Activated naive CD4-positive, alpha-beta T cell treated with anti-CD3 and anti-CD28 coated beads for 36 hours (primary cell): ENCODE results near the gene DNAH9. TPM values are rescaled to one million over a fixed set of nuclear protein-coding genes. Genes with fewer than 3 reads are reported as not detected.

Source experiments
- CTCF ChIA-PET: fragments of 350-600 bp; sonication (Branson Sonifier 250); formaldehyde crosslinking; loops from one replicate; lab custom pipeline; 2021; ENCODE audit warnings: antibody characterized with exemption; lab: Charles Lee
- DNase-seq: peaks from one replicate; pipeline ENCODE4 v3.0.0-alpha.2; 2020
- H3K27ac Mint-ChIP-seq: one replicate; pipeline ENCODE4 v1.8.0; 2021; ENCODE audit warnings: mild to moderate bottlenecking, mixed read lengths
- H3K27me3 Mint-ChIP-seq: one replicate; pipeline ENCODE4 v1.8.0; 2021; ENCODE audit warnings: low read depth, mixed read lengths
- H3K36me3 Mint-ChIP-seq: one replicate; pipeline ENCODE4 v1.8.0; 2021; ENCODE audit warnings: low read depth, mixed read lengths
- H3K4me1 Mint-ChIP-seq: one replicate; pipeline ENCODE4 v1.8.0; 2021; ENCODE audit warnings: low read depth, mixed read lengths
- H3K4me3 Mint-ChIP-seq: one replicate; pipeline ENCODE4 v1.8.0; 2021; ENCODE audit warnings: mild to moderate bottlenecking, moderate library complexity, mixed read lengths
- H3K9me3 Mint-ChIP-seq: one replicate; pipeline ENCODE4 v1.8.0; 2021; ENCODE audit warnings: mixed read lengths
- intact Hi-C: fragments of 100-400 bp; cut with micrococcal nuclease; formaldehyde crosslinking; loops from one replicate; pipeline ENCODE4 v1.15.1; 2023
- total RNA-seq, 2 experiments: library from RNA; stranded (reverse); gene quantifications; one replicate each; pipeline ENCODE4 v1.2.3, GENCODE V29; 2021

The DNAH9 gene
- total RNA-seq, 2 experiments from 2014 or later = not detected

- CTCF ChIA-PET = no interaction called here
- no peaks in the 10 kb centered on the region for H3K36me3 Mint-ChIP-seq
- intact Hi-C loops = no loop called here
- no peak for DNase-seq
- H3K27ac Mint-ChIP-seq = no peak overlapping the region
- H3K9me3 Mint-ChIP-seq = no peaks in the 10 kb centered on the region
- no peaks in the 10 kb centered on the region for H3K4me1 Mint-ChIP-seq
- peaks cover 1% of the 10 kb centered on the region for H3K27me3 Mint-ChIP-seq
- no peak overlapping the region for H3K4me3 Mint-ChIP-seq
Observed at GRCh38 chr17:11700668-11701067, 102.4 kb downstream of the DNAH9 start.

GRCh38 chr17:11701911-11702310 lies 103.6 kb downstream of the DNAH9 start:
- H3K27me3 Mint-ChIP-seq = peaks cover 1% of the 10 kb centered on the region

GRCh38 chr17:11704041-11704440 lies 105.8 kb downstream of the DNAH9 start:
- Mint-ChIP-seq H3K9me3 (no peaks in the 10 kb centered on the region), H3K27ac (no peak overlapping the region), H3K27me3 (peaks cover 1% of the 10 kb centered on the region), H3K36me3 (no peaks in the 10 kb centered on the region), H3K4me3 (no peak overlapping the region), H3K4me1 (no peaks in the 10 kb centered on the region)
- CTCF ChIA-PET = no interaction called here
- no peak for DNase-seq
- intact Hi-C loops = no loop called here

More at GRCh38 chr17:11701911-11702310, 103.6 kb downstream of the DNAH9 start:
- no peaks in the 10 kb centered on the region for H3K36me3 Mint-ChIP-seq
- H3K4me3 Mint-ChIP-seq = no peak overlapping the region
- no peaks in the 10 kb centered on the region for H3K9me3 Mint-ChIP-seq
- no peaks in the 10 kb centered on the region for H3K4me1 Mint-ChIP-seq
- no peak overlapping the region for H3K27ac Mint-ChIP-seq
- no peak for DNase-seq
- intact Hi-C loops = no loop called here
- CTCF ChIA-PET = no interaction called here

- Mint-ChIP-seq H3K27ac (no peak overlapping the region), H3K4me3 (no peak overlapping the region), H3K27me3 (peaks cover 1% of the 10 kb centered on the region), H3K4me1 (no peaks in the 10 kb centered on the region), H3K9me3 (no peaks in the 10 kb centered on the region), H3K36me3 (no peaks in the 10 kb centered on the region)
- CTCF ChIA-PET = no interaction called here
- intact Hi-C loops = no loop called here
- no peak for DNase-seq
Observed at GRCh38 chr17:11705111-11705510, 106.8 kb downstream of the DNAH9 start.

DNA sequence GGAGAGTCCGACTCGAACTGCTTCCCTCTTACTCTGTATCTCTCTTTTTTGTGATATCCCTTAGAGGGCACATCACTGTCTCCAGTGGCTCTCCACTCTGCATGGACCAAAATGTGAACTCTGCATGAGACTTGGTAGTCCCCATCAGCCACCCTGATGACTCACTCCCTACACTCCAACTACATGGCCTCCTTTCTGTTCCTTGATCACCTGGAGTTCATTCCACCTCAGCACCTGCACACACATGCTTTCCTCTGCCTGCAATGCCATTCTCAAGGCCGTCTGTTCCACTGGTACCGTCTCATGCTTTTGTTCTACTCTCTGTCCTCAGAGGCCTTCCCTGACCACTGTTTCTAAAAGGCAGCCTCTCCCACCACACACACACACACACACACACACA lies 109.3 kb downstream of the DNAH9 start:
- no peak overlapping the region for H3K4me3 Mint-ChIP-seq
- H3K36me3 Mint-ChIP-seq = no peaks in the 10 kb centered on the region
- DNase-seq = no peak
- no peak overlapping the region for H3K27ac Mint-ChIP-seq
- no peaks in the 10 kb centered on the region for H3K27me3 Mint-ChIP-seq
- CTCF ChIA-PET = no interaction called here
- no peaks in the 10 kb centered on the region for H3K9me3 Mint-ChIP-seq
- no peaks in the 10 kb centered on the region for H3K4me1 Mint-ChIP-seq
- intact Hi-C loops = no loop called here

DNA sequence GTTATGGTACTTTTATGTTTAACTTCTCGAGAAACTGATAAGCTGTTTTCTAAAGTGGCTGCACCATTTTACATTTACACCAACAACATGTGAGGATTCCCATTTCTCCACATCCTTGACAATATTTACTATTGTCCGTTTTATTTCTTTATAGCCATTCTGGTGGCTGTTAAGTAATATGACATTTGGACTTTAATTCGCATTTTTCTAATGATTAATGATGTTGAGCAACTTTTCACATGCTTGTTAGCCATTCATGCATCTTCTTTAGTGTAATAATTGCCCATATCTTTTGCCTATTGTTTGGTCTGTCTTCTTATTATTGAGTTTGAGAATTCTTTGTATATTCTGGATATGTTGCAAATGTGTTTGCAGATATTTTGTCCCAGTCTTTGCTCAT lies 114.2 kb downstream of the DNAH9 start:
- no peaks in the 10 kb centered on the region for H3K9me3 Mint-ChIP-seq
- CTCF ChIA-PET = no interaction called here
- H3K27ac Mint-ChIP-seq = no peak overlapping the region
- DNase-seq = no peak
- H3K4me3 Mint-ChIP-seq = no peak overlapping the region
- H3K36me3 Mint-ChIP-seq = no peaks in the 10 kb centered on the region
- intact Hi-C loops = no loop called here
- peaks cover 3% of the 10 kb centered on the region for H3K27me3 Mint-ChIP-seq
- no peaks in the 10 kb centered on the region for H3K4me1 Mint-ChIP-seq

GRCh38 chr17:11719203-11719602 lies 120.9 kb downstream of the DNAH9 start:
- no peak overlapping the region for H3K4me3 Mint-ChIP-seq
- no peaks in the 10 kb centered on the region for H3K9me3 Mint-ChIP-seq
- no peak for DNase-seq
- CTCF ChIA-PET = no interaction called here
- intact Hi-C loops = no loop called here
- H3K36me3 Mint-ChIP-seq = no peaks in the 10 kb centered on the region
- peaks cover 3% of the 10 kb centered on the region for H3K27me3 Mint-ChIP-seq
- no peak overlapping the region for H3K27ac Mint-ChIP-seq
- H3K4me1 Mint-ChIP-seq = no peaks in the 10 kb centered on the region

- CTCF ChIA-PET = no interaction called here
- Mint-ChIP-seq H3K9me3 (no peaks in the 10 kb centered on the region), H3K4me1 (no peaks in the 10 kb centered on the region), H3K36me3 (no peaks in the 10 kb centered on the region), H3K4me3 (no peak overlapping the region), H3K27me3 (peaks cover 3% of the 10 kb centered on the region), H3K27ac (no peak overlapping the region)
- DNase-seq = no peak
- intact Hi-C loops = no loop called here
Observed at GRCh38 chr17:11719856-11720255, 121.6 kb downstream of the DNAH9 start.

GRCh38 chr17:11720816-11721215 lies 122.5 kb downstream of the DNAH9 start:
- CTCF ChIA-PET = no interaction called here
- Mint-ChIP-seq H3K27ac (no peak overlapping the region), H3K27me3 (peaks cover 3% of the 10 kb centered on the region), H3K9me3 (peaks cover 1% of the 10 kb centered on the region), H3K36me3 (no peaks in the 10 kb centered on the region), H3K4me1 (no peaks in the 10 kb centered on the region), H3K4me3 (no peak overlapping the region)
- intact Hi-C loops = no loop called here
- DNase-seq = no peak

- CTCF ChIA-PET = no interaction called here
- Mint-ChIP-seq H3K27ac (no peak overlapping the region), H3K27me3 (no peaks in the 10 kb centered on the region), H3K4me3 (no peak overlapping the region), H3K4me1 (no peaks in the 10 kb centered on the region), H3K9me3 (peaks cover 5% of the 10 kb centered on the region), H3K36me3 (no peaks in the 10 kb centered on the region)
- intact Hi-C loops = no loop called here
- DNase-seq = no peak
Observed at GRCh38 chr17:11730747-11731146, 132.5 kb downstream of the DNAH9 start.

DNA sequence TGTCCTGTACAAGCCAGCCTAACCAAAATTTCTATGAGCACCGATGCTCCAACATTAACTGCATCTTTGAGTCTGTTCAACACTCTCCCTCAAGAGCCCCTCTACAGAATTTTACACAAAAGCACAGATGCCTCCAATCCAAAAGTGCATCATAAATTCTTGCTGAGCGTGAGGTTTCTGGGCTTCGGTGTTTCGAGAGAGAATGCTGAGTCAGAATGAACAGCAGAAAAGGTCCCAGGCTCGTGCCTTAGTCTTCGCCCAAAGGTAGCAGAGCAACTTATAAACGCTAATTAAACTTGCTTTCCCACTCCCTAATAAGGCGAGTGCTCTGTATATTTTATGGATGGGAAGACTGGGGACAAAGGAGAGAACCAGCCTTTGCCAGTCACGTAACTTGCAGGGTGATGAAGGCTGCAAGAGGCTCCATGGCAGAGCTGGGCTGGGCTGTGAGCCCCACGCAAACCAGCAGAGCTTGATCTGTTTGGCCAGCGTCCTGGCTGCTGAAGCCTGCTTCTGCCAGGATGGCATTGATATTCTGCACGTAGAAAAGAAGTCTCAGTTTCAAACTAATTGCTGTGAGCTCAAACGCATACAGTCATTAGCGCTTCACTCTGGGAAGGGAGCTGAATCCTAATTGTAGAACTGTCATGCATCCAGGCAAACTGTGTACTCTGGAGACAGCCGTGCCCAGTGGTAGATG lies 138.5 kb downstream of the DNAH9 start:
- CTCF ChIA-PET = no interaction called here
- H3K4me1 Mint-ChIP-seq = no peaks in the 10 kb centered on the region
- H3K36me3 Mint-ChIP-seq = no peaks in the 10 kb centered on the region
- DNase-seq = no peak
- intact Hi-C loops = no loop called here
- H3K27ac Mint-ChIP-seq = no peak overlapping the region
- H3K9me3 Mint-ChIP-seq = no peaks in the 10 kb centered on the region
- no peak overlapping the region for H3K4me3 Mint-ChIP-seq
- no peaks in the 10 kb centered on the region for H3K27me3 Mint-ChIP-seq

DNA sequence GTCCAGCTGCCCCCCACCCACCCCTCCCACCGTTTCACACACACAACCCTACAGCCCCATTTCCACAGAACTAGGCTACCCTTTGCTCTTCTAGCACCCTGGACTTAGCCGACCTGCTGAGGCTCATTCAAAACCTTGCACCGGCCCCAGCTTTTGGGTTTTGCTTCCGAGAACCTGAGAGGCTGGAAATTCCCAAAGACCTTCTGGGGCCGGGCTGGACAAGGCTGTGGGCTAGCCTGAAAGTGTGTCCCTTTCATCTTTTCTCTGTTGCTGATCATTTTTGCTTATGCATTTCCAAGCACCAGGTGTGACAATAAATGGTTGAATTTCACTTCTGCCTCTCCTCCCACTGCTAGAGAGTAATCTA lies 139.0 kb downstream of the DNAH9 start:
- CTCF ChIA-PET = no interaction called here
- Mint-ChIP-seq H3K4me3 (no peak overlapping the region), H3K27ac (no peak overlapping the region), H3K27me3 (no peaks in the 10 kb centered on the region), H3K9me3 (no peaks in the 10 kb centered on the region), H3K36me3 (no peaks in the 10 kb centered on the region), H3K4me1 (no peaks in the 10 kb centered on the region)
- no peak for DNase-seq
- intact Hi-C loops = no loop called here

GRCh38 chr17:11738151-11738550 lies 139.9 kb downstream of the DNAH9 start:
- CTCF ChIA-PET = no interaction called here
- no peak overlapping the region for H3K4me3 Mint-ChIP-seq

More at GRCh38 chr17:11738151-11738550, 139.9 kb downstream of the DNAH9 start:
- intact Hi-C loops = no loop called here
- no peak for DNase-seq
- H3K27me3 Mint-ChIP-seq = no peaks in the 10 kb centered on the region
- H3K27ac Mint-ChIP-seq = no peak overlapping the region
- H3K9me3 Mint-ChIP-seq = no peaks in the 10 kb centered on the region
- H3K36me3 Mint-ChIP-seq = no peaks in the 10 kb centered on the region
- no peaks in the 10 kb centered on the region for H3K4me1 Mint-ChIP-seq
